Sigmoid colon (tissue), 4 donors: Measurements from ENCODE around the gene MTTP.

Source experiments
- CTCF ChIP-seq, 4 experiments: fragments of 450-650 bp in 3 of 4; fragments of 200-600 bp in 1 of 4; IDR thresholded peaks; one replicate each; pipeline ENCODE4 v1.5.1; 2016 to 2019; ENCODE audit warnings: antibody characterized with exemption in 4 of 4, mild to moderate bottlenecking in 3 of 4, moderate library complexity in 2 of 4
- POLR2A ChIP-seq, 2 donors: fragments of 450-650 bp; IDR thresholded peaks; one replicate each; pipeline ENCODE4 v1.6.1; 2016; ENCODE audit warnings: antibody characterized with exemption in 2 of 2, mild to moderate bottlenecking in 2 of 2, moderate library complexity in 2 of 2
- POLR2AphosphoS5 ChIP-seq, 4 donors: sonication (generic); formaldehyde crosslinking; IDR thresholded peaks; one replicate each; pipeline ENCODE4 v1.6.1; 2017; ENCODE audit warnings: antibody characterized with exemption in 4 of 4

DNA sequence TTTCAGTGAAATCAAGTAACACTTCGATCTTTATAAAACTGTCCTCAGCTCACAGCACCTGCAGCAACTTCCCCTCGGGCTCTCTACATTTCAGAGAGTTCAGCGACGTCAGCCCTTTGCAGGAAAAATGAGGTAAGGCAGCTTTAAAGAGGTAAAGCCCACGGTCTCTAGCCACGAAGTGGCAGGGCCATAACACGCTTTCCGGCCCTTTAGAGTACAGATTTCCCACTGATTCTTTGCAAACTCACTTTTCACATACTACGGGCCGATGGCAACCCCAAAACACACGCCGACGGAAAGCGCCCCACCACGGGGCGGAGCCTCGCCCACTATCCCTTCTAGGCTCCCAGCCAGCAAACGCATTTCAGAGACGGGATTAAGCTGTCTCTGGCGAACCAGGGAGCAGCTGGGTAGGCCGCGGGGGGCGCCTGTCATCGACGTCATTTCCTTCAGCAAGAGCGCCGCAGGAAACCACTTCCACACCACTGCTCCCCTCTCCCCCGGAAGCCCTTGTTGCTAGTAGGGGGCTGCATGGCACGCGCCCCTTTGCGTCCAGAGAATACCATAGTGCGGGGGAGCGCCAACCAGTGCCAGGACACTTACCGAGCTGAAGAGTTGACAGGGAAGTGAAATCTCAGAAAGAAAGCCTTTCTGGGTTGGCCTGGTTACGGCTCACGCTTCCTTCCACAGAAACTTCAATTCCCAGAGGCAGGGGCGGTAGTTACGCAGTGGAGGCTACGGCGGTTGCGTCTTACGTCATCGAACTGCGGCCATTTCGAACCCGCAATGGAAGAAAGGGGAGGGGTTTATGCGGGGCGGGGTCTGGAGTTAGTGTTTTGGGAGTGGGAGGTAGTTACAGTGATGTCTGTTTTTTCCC, 11.1 kb upstream of the MTTP start, which contains the start of gene TRMT10A:
- TF ChIP-seq CTCF (IDR thresholded peaks at IDR 0.05): peak in 1 of 4 experiments; percentile 14
- TF ChIP-seq POLR2AphosphoS5 (IDR thresholded peaks at IDR 0.05): peak; percentile 67 to 90 (median 85)
- TF ChIP-seq POLR2A (IDR thresholded peaks at IDR 0.05): peak; percentile 69 to 78
